Activated CD8-positive, alpha-beta memory T cell treated with anti-CD3 and anti-CD28 coated beads, Interleukin-2, amount 10 ng/mL, durations not matched to agents 7 days and 5 days (primary cell): Measurements from ENCODE around the gene COL25A1. TPM values are rescaled to one million over a fixed set of nuclear protein-coding genes. Genes with fewer than 3 reads are reported as not detected.
"Not testable (repeated sequence)": the region's sequence is repeated elsewhere in the genome, so short reads cannot be mapped to it uniquely, and the experiment has no call there.

Source experiments
- ATAC-seq: fragments of 150-1000 bp; cut with Tn5 transposase; one replicate; pipeline ENCODE4 v1.10.0; 2021; ENCODE audit warnings: moderate library complexity
- CTCF ChIA-PET: fragments of 350-600 bp; sonication (Branson Sonifier 250); formaldehyde crosslinking; loops from one replicate; lab custom pipeline; 2021; ENCODE audit warnings: antibody characterized with exemption; lab: Charles Lee
- DNase-seq: peaks from one replicate; pipeline ENCODE4 v3.0.0-alpha.2; 2020
- H3K27ac Mint-ChIP-seq: one replicate; pipeline ENCODE4 v1.8.0; 2021; ENCODE audit warnings: mild to moderate bottlenecking, mixed read lengths
- H3K27me3 Mint-ChIP-seq: one replicate; pipeline ENCODE4 v1.8.0; 2021; ENCODE audit warnings: mixed read lengths
- H3K36me3 Mint-ChIP-seq: one replicate; pipeline ENCODE4 v1.8.0; 2021; ENCODE audit warnings: mild to moderate bottlenecking, mixed read lengths
- H3K4me1 Mint-ChIP-seq: one replicate; pipeline ENCODE4 v1.8.0; 2021; ENCODE audit warnings: mixed read lengths
- H3K4me3 Mint-ChIP-seq: one replicate; pipeline ENCODE4 v1.8.0; 2021; ENCODE audit warnings: mild to moderate bottlenecking, moderate library complexity, mixed read lengths
- H3K9me3 Mint-ChIP-seq: one replicate; pipeline ENCODE4 v1.8.0; 2022; ENCODE audit warnings: low read depth, mixed read lengths
- total RNA-seq, 2 experiments: library from RNA; stranded (reverse); gene quantifications; one replicate each; pipeline ENCODE4 v1.2.3, GENCODE V29; 2021

Gene COL25A1
- total RNA-seq, 2 experiments from 2014 or later = not detected

DNA sequence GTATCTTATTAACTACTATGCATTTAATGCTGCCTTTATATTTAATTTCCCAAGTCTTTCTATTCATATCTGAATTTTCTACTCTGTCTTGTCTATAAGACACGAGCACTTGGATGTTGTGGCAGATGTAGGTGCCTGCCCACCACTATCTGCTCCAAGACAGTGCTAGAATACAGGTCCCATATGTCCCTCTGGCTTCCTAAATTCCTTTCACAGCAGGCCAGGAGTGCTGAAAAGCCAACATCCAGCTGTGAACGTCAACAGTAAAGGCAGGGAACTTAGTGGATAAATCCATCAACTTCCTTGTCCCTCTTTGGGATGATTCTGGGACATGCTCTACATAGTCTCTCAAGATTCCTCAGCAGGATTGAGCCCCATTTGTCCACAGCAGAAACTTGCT lies 294.5 kb downstream of the COL25A1 start:
- H3K27ac Mint-ChIP-seq = no peak overlapping the region
- CTCF ChIA-PET = no interaction called here
- H3K36me3 Mint-ChIP-seq = no peaks in the 10 kb centered on the region
- ATAC-seq = no peak
- H3K9me3 Mint-ChIP-seq = no peaks in the 10 kb centered on the region
- peaks cover 9% of the 10 kb centered on the region for H3K4me1 Mint-ChIP-seq
- H3K27me3 Mint-ChIP-seq = peaks cover 18% of the 10 kb centered on the region
- DNase-seq = no peak
- no peak overlapping the region for H3K4me3 Mint-ChIP-seq

DNA sequence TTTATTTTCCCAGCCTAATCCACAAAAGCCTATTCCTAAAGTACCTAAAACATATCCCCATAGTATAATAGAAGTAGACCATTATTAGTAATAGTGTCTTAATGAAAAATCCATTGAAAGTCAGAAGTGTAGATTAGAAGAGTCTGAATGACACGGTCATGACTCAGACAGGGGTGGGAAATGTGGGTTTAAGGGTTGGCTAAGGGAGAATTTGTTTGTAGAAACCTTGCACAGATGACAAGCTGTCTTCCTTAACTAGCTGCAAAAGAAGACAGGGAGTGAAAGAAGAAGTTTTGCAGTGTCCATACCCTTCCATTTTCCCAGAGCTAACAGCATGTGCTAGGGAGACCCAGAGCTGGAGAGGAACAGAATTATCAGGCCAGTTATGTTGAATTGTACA lies 296.9 kb downstream of the COL25A1 start:
- H3K4me1 Mint-ChIP-seq = peaks cover 9% of the 10 kb centered on the region
- H3K27ac Mint-ChIP-seq = no peak overlapping the region
- no peaks in the 10 kb centered on the region for H3K36me3 Mint-ChIP-seq
- CTCF ChIA-PET = no interaction called here
- no peak overlapping the region for H3K4me3 Mint-ChIP-seq
- H3K9me3 Mint-ChIP-seq = no peaks in the 10 kb centered on the region
- ATAC-seq (no peak), DNase-seq (no peak)
- peaks cover 23% of the 10 kb centered on the region for H3K27me3 Mint-ChIP-seq

DNA sequence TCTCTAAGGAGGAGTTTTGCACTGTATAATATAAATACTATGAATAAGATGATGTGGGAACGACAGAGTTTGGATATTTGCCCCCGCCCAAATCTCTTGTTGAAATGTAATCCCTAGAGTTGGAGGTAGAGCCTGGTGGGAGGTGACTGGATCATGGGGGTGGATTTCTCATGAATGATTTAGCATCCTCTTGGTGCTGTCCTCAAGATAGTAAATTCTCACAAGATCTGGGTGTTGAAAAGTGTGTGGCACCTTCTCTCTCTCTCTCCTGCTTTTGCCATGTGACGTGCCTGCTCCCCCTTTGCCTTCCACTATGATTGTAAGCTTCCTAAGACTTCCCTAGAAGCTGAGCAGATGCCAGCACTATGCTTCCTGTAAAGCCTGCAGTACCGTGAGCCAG lies 298.0 kb downstream of the COL25A1 start:
- no peak overlapping the region for H3K4me3 Mint-ChIP-seq
- no peaks in the 10 kb centered on the region for H3K36me3 Mint-ChIP-seq
- CTCF ChIA-PET = no interaction called here
- H3K27ac Mint-ChIP-seq = no peak overlapping the region
- DNase-seq (no peak), ATAC-seq (no peak)
- H3K9me3 Mint-ChIP-seq = no peaks in the 10 kb centered on the region
- H3K4me1 Mint-ChIP-seq = peaks cover 9% of the 10 kb centered on the region
- H3K27me3 Mint-ChIP-seq = peaks cover 23% of the 10 kb centered on the region

DNA sequence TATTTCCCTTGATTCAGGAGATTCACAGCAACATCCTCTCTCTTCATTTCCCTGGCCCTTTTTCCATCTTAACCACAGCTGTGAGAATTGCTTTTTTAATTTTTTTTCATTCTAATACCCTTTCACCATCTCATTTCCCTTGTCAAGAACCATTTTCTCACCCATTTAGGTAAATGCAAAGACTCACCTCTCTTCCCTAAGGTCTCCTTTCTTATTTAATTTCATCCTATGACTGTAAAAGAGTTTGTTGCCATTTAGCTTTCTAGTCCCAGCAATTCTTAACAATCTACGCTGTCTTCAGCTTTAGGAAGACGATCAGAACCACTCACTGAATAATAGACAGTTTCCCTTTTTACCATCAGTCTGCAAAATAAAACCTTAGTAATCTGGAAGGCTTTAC lies 298.5 kb downstream of the COL25A1 start:
- H3K27me3 Mint-ChIP-seq = peaks cover 23% of the 10 kb centered on the region
- CTCF ChIA-PET = no interaction called here
- no peak for ATAC-seq
- H3K36me3 Mint-ChIP-seq = no peaks in the 10 kb centered on the region
- no peak for DNase-seq
- H3K9me3 Mint-ChIP-seq = no peaks in the 10 kb centered on the region
- peaks cover 9% of the 10 kb centered on the region for H3K4me1 Mint-ChIP-seq
- H3K27ac Mint-ChIP-seq = no peak overlapping the region
- no peak overlapping the region for H3K4me3 Mint-ChIP-seq

DNA sequence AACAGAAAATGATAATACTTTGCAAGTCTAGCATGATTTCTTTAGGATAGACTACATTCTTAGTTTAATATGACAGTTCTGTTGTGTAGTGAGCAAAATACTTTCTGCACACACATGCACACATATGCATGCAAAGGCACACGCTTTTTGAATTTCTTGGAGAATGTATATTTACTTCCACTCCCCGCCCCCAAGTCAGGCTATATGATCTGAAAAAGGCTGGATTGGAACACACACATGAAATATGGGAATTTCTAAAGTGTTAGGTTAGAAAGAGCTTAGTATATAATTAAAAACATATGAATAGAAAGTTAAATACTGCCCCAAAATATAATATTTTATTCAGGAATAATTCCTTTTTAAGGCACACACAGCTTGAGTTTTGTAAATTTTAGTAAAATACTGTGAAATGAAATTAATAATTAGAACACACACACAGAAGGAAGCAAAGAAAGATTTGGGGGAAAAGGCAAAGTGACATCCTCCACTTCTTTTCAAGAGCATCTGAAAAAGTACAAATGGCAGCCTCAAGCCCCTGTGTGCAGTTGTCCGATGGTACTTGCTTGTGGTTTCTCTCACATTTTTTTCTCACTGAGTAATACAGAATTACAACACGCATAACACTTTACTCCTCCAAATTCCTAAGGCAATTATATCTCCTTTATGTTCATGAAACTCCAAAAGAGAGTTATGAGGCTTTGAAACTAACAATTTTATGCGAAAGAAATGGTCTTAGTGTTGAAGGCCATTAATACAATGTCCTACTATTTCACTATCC lies 310.7 kb downstream of the COL25A1 start:
- CTCF ChIA-PET = no interaction called here
- ATAC-seq = no peak
- DNase-seq = no peak
- H3K4me1 Mint-ChIP-seq = no peaks in the 10 kb centered on the region
- no peak overlapping the region for H3K27ac Mint-ChIP-seq
- H3K36me3 Mint-ChIP-seq = no peaks in the 10 kb centered on the region
- no peaks in the 10 kb centered on the region for H3K9me3 Mint-ChIP-seq
- no peak overlapping the region for H3K4me3 Mint-ChIP-seq
- peaks cover 9% of the 10 kb centered on the region for H3K27me3 Mint-ChIP-seq

DNA sequence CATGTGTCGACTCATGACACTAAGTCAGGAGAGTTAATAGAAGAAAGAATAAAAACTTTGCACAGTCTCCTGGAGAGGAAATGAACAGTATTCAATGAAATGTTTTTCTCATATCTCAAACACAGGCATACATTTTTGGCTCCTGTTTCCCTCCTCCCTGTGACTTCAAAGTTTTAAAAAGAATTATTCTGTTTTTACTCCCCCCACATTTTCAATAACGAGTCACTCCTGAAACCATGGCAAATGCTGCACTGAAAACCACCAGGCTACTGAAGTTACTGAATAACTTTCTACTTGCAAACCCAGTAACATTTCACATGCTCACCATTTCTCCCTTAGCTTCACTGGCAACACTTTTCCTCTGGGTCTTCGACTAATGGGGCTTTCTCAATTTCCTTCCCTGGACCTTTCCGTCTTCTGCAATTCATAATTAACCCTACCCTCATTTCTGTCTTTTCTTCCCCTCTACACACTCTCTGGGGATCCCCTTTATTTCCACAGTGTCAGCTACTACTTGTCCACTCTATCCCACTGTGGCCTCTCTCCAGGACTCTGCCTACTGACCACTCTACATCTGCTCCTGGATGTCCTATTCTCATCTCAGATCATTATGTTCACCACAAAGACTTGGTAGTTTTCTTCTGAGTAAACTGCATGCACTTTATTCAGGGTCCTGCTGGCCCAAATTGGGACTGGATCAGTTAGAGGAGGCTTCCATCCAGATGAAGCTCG lies 313.8 kb downstream of the COL25A1 start:
- H3K4me3 Mint-ChIP-seq = no peak overlapping the region
- no peak overlapping the region for H3K27ac Mint-ChIP-seq
- CTCF ChIA-PET = no interaction called here
- H3K4me1 Mint-ChIP-seq = no peaks in the 10 kb centered on the region
- DNase-seq (no peak), ATAC-seq (no peak)
- no peaks in the 10 kb centered on the region for H3K27me3 Mint-ChIP-seq
- H3K9me3 Mint-ChIP-seq = no peaks in the 10 kb centered on the region
- no peaks in the 10 kb centered on the region for H3K36me3 Mint-ChIP-seq

DNA sequence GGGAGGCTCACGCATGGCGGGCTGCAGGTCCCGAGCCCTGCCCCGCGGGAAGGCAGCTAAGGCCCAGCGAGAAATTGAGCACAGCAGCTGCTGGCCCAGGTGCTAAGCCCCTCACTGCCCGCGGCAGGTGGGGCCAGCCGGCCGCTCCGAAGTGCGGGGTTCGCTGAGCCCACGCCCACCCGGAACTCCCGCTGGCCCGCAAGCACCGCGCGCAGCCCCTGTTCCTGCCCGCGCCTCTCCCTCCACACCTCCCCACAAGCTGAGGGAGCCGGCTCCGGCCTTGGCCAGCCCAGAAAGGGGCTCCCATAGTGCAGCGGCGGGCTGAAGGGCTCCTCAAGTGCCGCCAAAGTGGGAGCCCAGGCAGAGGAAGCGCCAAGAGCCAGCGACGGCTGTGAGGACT lies 318.0 kb downstream of the COL25A1 start:
- H3K36me3 Mint-ChIP-seq, H3K4me3 Mint-ChIP-seq, ATAC-seq, H3K27me3 Mint-ChIP-seq, CTCF ChIA-PET, H3K9me3 Mint-ChIP-seq, DNase-seq, H3K27ac Mint-ChIP-seq: not testable (repeated sequence)
- H3K4me1 Mint-ChIP-seq = peaks cover 14% of the 10 kb centered on the region

DNA sequence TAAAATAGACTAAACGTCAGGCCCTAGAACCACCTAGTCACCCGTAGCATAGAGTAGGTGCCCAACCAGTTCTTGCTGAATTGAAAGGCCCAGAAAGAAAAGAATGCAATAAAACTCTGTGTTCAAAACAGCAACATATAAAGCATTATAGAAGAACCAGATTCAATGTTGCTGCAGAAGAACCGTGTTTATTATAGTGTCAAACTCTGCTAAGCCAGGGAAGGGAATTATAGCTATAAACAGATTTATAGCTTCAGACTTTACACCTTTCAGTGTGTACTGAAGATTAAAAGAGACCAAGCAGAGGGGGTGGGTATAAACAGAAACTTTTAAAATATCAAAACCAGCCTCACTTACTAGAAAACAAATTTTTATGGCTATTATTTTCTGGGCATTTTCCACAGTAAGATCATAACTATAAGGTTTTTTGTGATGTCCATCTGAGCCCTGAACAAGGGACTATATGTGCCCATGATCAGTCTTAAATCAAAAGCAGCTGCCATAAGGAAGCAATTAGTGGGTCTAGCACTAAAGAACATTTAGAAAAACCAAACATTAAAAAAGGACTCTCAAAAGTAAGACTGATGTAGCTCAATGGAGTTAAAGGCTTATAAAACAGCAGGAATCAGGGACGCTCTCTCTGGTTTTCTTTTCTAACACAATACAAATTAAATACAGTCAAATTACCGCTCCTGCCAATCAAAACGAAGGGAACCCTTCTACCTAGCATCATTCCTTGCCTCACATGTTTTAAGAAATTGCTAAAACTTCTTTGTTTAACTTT lies 319.9 kb downstream of the COL25A1 start:
- Mint-ChIP-seq H3K4me3 (no peak overlapping the region), H3K9me3 (no peaks in the 10 kb centered on the region), H3K4me1 (peaks cover 14% of the 10 kb centered on the region), H3K36me3 (peaks cover 6% of the 10 kb centered on the region), H3K27ac (no peak overlapping the region), H3K27me3 (no peaks in the 10 kb centered on the region)
- DNase-seq (no peak), ATAC-seq (no peak)
- CTCF ChIA-PET = no interaction called here

DNA sequence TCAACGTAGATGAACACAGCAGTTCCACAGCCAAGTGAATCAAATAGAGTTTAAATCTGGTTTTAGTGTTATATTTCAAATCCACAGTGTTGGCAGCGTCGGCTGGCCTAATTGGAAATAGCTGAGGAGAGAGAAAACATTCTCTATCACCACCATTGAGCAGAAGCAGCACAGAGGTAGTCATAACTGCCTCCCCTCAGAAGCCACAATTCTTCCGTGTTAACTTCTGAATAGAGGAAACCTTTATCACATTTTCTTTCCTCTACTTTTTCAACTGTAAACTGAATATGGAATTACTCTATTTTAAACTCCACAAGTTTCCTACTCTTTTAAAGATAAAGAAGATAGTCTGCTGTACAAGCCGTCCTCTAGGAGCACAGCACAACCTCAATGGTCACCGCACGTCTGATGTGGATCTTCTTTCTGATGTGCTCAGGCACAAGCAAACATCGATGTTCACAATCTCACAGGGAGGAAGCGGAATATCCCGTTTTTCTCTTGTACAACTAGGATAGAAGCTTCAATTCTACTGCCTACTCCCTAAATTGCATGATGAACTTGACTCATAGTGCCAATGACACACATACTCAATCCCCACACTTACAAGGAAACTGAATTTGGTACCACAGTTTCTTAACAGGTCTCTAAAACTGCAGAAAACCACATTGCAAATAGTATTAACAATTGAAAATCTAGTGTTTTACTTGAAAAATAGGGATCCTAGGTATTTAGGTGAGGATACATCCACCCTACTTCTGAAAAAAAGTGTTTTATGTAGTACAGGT lies 321.8 kb downstream of the COL25A1 start:
- DNase-seq = no peak
- CTCF ChIA-PET = no interaction called here
- Mint-ChIP-seq H3K4me1 (peaks cover 14% of the 10 kb centered on the region), H3K36me3 (peaks cover 6% of the 10 kb centered on the region), H3K27me3 (no peaks in the 10 kb centered on the region), H3K4me3 (no peak overlapping the region), H3K9me3 (no peaks in the 10 kb centered on the region), H3K27ac (no peak overlapping the region)
- ATAC-seq = peak; percentile 68

DNA sequence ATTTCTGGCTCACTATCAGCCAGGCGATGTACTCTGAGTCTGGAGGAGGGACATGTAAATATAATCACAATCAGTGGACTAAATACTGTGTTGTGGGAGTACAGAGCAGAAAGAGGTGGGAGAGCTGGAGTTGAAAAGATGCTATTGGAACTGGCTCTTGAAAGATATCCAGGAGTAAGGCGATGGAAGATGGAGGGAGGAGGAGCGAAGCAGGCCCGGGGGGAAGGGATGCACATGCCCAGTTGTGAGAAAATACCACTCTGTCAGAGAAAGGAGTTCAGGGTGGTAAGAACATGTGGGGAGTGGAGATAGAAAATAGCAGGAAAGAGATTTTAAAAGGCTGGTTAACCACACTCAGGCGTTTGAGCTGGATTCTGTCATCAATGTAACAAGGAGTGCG lies 322.7 kb downstream of the COL25A1 start:
- CTCF ChIA-PET = no interaction called here
- peak overlapping the region; percentile 3 for H3K27ac Mint-ChIP-seq

DNA sequence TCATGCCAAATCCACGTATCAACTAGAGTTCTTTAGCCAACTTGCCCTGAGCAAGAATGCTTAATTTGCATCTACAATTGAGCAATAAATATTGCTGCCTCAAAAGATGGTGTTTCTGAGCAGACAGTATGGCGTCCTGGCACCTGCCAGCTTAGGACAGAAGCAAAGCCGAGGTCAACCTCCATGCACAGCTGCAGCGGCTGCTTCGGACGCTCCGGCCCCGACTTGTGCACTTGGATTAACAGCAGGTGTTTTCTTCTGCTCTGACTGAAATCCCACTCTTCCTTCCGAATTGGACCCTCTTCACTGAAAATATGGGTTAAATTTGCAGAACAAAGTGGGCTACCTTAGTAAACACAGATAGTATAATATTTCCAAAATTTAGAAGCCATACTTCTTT lies 324.4 kb downstream of the COL25A1 start:
- peaks cover 2% of the 10 kb centered on the region for H3K9me3 Mint-ChIP-seq
- CTCF ChIA-PET = no interaction called here
- H3K36me3 Mint-ChIP-seq = peaks cover 20% of the 10 kb centered on the region
- no peak for ATAC-seq
- H3K4me3 Mint-ChIP-seq = no peak overlapping the region
- H3K27ac Mint-ChIP-seq = no peak overlapping the region
- H3K4me1 Mint-ChIP-seq = peaks cover 22% of the 10 kb centered on the region
- DNase-seq = no peak
- no peaks in the 10 kb centered on the region for H3K27me3 Mint-ChIP-seq

More for the DNA sequence above, 322.7 kb downstream of the COL25A1 start:
- no peaks in the 10 kb centered on the region for H3K27me3 Mint-ChIP-seq
- ATAC-seq (no peak), DNase-seq (no peak)
- no peak overlapping the region for H3K4me3 Mint-ChIP-seq
- peaks cover 15% of the 10 kb centered on the region for H3K4me1 Mint-ChIP-seq
- peaks cover 9% of the 10 kb centered on the region for H3K36me3 Mint-ChIP-seq
- peaks cover 2% of the 10 kb centered on the region for H3K9me3 Mint-ChIP-seq

DNA sequence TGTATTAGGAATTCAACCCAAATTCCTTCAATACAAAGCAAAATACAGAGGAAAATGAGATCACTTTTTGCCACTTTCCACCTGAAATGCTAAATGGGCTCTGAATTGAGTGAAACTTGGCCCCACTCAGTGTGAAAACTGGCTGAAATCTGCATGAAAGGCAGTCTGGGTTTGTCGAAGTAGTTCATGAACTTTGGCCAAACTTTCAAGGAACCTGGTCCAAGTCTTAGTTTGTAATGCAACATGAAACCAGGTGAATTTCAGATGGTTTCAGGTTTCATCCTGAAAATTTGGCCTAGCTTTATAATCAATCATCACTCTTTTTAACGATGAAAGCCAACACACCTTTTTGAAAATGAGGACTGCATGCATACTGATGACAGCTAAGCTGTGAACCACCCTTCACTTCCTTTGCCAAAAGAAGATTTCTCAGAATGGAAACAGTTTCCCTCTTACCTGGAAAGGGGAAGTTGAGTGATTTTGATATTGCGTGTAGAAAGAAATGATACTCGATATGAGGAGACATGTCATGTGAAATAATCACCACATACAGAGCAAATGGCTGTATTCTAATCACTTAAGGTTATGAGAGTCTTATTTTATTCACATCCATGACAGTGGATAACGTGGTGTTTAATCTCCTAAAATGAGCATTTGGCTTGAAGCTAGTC lies 329.7 kb downstream of the COL25A1 start:
- DNase-seq = no peak

More for the DNA sequence above, 329.7 kb downstream of the COL25A1 start:
- peaks cover 28% of the 10 kb centered on the region for H3K4me1 Mint-ChIP-seq
- peaks cover 11% of the 10 kb centered on the region for H3K9me3 Mint-ChIP-seq
- peaks cover 36% of the 10 kb centered on the region for H3K36me3 Mint-ChIP-seq
- peak; percentile 89 for ATAC-seq
- H3K27me3 Mint-ChIP-seq = no peaks in the 10 kb centered on the region
- CTCF ChIA-PET = no interaction called here
- peak overlapping the region; percentile 91 for H3K27ac Mint-ChIP-seq
- peak overlapping the region; percentile 41 for H3K4me3 Mint-ChIP-seq
